H54 (cell line): Measurements from ENCODE around the gene TMEM131L.
"Not testable (repeated sequence)": the region's sequence is repeated elsewhere in the genome, so short reads cannot be mapped to it uniquely, and the experiment has no call there.

Experiments
- DNase-seq: peaks from one replicate; pipeline ENCODE4 v3.0.0; 2011; ENCODE audit warnings: low spot score, mixed read lengths; ENCODE audit not compliant: insufficient read length
- FAIRE-seq: peaks from 3 replicates; lab custom pipeline; 2011; peaks lifted over from hg19 to GRCh38; lab: Jason Lieb, UNC
- POLR2A ChIP-seq: IDR thresholded peaks from 2 replicates; pipeline ENCODE4 v1.6.1; 2011; ENCODE audit warnings: low read depth, mild to moderate bottlenecking, low read length

The TMEM131L gene

DNA sequence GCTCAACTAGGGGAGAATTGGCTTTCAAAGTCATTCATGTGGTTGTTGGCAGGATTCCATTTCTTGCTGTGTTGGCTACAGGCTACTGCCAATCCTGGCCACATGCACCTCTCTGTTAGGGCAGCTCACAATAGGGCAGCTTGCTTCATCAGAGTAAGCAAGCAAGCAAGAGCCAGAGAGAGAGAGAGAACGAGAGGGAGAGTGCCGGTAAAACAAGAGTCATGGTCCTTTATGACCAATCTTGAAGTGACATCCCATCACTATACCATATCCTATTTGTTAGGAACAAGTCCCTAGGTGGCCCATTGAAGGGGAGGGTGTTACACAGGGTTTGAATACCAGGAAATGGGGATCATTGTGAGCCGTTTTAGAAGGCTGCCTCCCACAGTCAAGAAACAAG lies 185.0 kb downstream of the TMEM131L start:
- no peak for TF ChIP-seq POLR2A
- DNase-seq (no peak), FAIRE-seq (no peak)

DNA sequence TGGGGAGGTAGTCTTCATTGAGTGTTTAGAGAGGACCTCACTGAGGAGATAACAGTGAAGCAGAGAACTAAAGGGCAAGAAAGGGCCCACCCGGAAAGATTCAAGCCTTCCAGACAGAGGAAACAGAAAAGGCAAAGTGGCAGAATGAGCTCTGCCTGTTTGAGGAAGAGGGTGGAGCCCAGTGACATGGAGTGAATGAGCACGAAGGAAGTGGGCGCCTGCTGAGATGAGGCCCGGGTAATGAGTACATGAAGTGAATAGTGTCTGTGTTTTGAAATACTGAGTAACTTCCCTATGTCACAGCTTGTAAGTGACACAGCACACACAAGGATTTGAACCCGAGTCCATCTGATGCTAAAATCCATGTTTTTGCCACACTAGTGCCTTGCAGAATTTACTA lies 185.4 kb downstream of the TMEM131L start:
- TF ChIP-seq POLR2A, result no peak
- DNase-seq (no peak), FAIRE-seq (no peak)

GRCh38 chr4:153652051-153652784 lies 186.1 kb downstream of the TMEM131L start:
- TF ChIP-seq POLR2A, result no peak
- FAIRE-seq (no peak), DNase-seq (no peak)

DNA sequence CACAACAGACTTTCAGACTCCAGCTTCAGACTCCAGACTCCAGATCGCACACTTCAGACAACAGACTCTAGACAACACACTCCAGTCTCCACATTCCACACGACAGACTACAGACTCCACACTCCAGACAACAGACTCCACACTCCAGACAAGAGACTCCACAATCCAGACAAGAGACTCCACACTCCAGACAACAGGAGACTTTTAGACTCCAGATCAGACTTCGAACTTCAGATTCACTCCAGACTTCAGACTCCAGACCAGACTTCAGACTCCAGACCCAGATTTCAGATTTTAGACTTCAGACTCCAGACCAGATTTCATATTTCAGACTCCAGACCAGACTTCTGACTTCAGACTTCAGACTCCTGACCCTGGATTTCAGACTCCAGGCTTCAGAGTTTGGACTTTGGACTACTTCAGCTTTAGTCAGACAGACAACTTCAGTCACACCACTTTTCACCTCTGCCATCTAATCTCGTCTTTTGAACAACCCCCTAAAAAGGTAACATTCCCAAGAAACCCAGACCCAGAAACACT lies 188.9 kb downstream of the TMEM131L start:
- no peak for TF ChIP-seq POLR2A
- no peak for FAIRE-seq

GRCh38 chr4:153655928-153656327 lies 189.8 kb downstream of the TMEM131L start:
- TF ChIP-seq POLR2A, result no peak
- DNase-seq (no peak), FAIRE-seq (no peak)

More for the DNA sequence above, 188.9 kb downstream of the TMEM131L start:
- no peak for DNase-seq

- no peak for DNase-seq
- no peak for TF ChIP-seq POLR2A
- FAIRE-seq, result no peak
Measured at GRCh38 chr4:153661215-153661822, 195.2 kb downstream of the TMEM131L start.

DNA sequence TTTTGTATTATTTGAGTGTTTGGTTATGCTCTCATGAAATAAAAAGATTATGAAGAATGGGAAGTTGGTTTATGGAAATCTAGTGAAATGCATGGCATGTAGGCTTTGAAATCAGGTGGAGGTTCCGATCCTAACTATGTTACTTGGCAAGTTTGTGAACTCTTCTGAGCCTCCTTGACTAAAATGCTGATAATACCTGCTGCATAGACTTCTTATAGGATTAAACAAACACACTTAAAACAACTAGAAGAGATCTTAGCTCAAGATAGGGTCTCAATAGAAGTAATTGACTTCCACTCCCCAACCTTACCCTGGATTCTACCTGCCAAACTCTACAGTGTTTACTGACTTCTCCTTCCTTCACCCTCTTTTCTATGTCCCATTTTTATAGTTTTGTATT lies 195.7 kb downstream of the TMEM131L start:
- FAIRE-seq (no peak), DNase-seq (no peak)
- TF ChIP-seq POLR2A, result no peak

GRCh38 chr4:153663667-153664066 lies 197.5 kb downstream of the TMEM131L start:
- TF ChIP-seq POLR2A, result no peak
- FAIRE-seq (no peak), DNase-seq (no peak)

DNA sequence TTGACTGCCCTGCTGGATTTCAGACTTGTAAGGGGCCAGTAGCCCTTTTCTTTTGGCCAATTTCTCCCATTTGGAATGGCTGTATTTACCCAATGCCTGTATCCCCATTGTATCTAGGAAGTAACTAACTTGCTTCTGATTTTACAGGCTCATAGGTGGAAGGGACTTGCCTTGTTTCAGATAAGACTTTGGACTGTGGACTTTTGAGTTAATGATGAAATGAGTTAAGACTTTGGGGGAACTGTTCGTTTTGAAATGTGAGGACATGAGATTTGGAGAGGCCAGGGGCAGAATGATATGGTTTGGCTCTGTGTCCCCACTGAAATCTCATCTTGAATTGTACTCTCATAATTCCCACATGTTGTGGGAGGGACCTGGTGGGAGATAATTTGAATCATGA lies 200.3 kb downstream of the TMEM131L start:
- not testable (repeated sequence) for FAIRE-seq, DNase-seq

GRCh38 chr4:153668647-153669046 lies 202.5 kb downstream of the TMEM131L start:
- DNase-seq, result no peak
- no peak for TF ChIP-seq POLR2A
- FAIRE-seq, result no peak

- TF ChIP-seq POLR2A, result no peak
- FAIRE-seq, result no peak
Measured at GRCh38 chr4:153669838-153670237, 203.7 kb downstream of the TMEM131L start.

GRCh38 chr4:153676486-153676885 lies 210.3 kb downstream of the TMEM131L start:
- FAIRE-seq (no peak), DNase-seq (no peak)
- no peak for TF ChIP-seq POLR2A

More at GRCh38 chr4:153669838-153670237, 203.7 kb downstream of the TMEM131L start:
- DNase-seq, result no peak

DNA sequence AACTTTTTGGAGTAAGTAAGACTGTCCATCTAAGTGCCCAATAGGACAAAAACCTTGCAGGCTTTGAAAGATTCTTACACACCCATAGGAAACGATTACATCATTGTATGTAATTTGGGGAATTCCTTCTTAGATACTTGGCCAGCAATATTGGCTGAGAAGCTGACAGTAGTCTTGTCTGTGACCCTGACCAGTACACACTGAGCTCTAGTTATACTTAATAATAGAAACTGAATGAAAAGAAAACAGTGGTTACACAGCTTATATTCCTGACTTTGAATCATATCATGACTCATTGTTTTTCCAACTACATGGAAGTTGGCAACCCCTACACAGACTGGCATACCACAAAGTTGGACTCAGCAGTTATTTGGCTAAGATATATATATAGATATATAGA lies 210.8 kb downstream of the TMEM131L start:
- TF ChIP-seq POLR2A, result no peak
- DNase-seq (peak; percentile 31), FAIRE-seq (peak; percentile 45)

- FAIRE-seq, result no peak
- no peak for DNase-seq
- no peak for TF ChIP-seq POLR2A
Measured at GRCh38 chr4:153679486-153679885, 213.3 kb downstream of the TMEM131L start.
